Activated T-helper 9 cell treated with anti-CD3 and anti-CD28 coated beads, Interleukin-2, amount 50 U/mL, for 16 hours (primary cell): ENCODE data around the gene CPZ.

ENCODE experiments used
- DNase-seq: peaks from one replicate; pipeline ENCODE4 v3.0.0-alpha.2; 2020; ENCODE audit warnings: low read depth

CPZ gene

GRCh38 chr4:8595237-8596087 lies 2.9 kb downstream of the CPZ start:
- DNase-seq = no peak

GRCh38 chr4:8596891-8597290 lies 4.3 kb downstream of the CPZ start:
- DNase-seq = no peak

GRCh38 chr4:8597319-8597718 lies 4.8 kb downstream of the CPZ start:
- DNase-seq = no peak

GRCh38 chr4:8597791-8598190 lies 5.2 kb downstream of the CPZ start:
- DNase-seq = no peak

GRCh38 chr4:8598391-8599090 lies 6.0 kb downstream of the CPZ start:
- no peak for DNase-seq

GRCh38 chr4:8599091-8599460 lies 6.5 kb downstream of the CPZ start:
- DNase-seq = no peak

GRCh38 chr4:8599657-8600056 lies 7.1 kb downstream of the CPZ start:
- DNase-seq = no peak

- no peak for DNase-seq
Observed at GRCh38 chr4:8600266-8600665, 7.7 kb downstream of the CPZ start.

- DNase-seq = no peak
Observed at GRCh38 chr4:8600686-8601085, 8.1 kb downstream of the CPZ start.

GRCh38 chr4:8601086-8601485 lies 8.5 kb downstream of the CPZ start:
- no peak for DNase-seq

- DNase-seq = no peak
Observed at GRCh38 chr4:8601556-8601955, 9.0 kb downstream of the CPZ start.

- no peak for DNase-seq
Observed at GRCh38 chr4:8602686-8603430, 10.3 kb downstream of the CPZ start.

- DNase-seq = no peak
Observed at GRCh38 chr4:8603931-8604330, 11.4 kb downstream of the CPZ start.

GRCh38 chr4:8605289-8605688 lies 12.7 kb downstream of the CPZ start:
- DNase-seq = no peak

- no peak for DNase-seq
Observed at GRCh38 chr4:8606476-8606875, 13.9 kb downstream of the CPZ start.

GRCh38 chr4:8606966-8607365 lies 14.4 kb downstream of the CPZ start:
- no peak for DNase-seq

GRCh38 chr4:8607603-8608481 lies 15.3 kb downstream of the CPZ start:
- peak; percentile 5 for DNase-seq

- DNase-seq = no peak
Observed at GRCh38 chr4:8608714-8609391, 16.3 kb downstream of the CPZ start.

GRCh38 chr4:8609406-8609805 lies 16.8 kb downstream of the CPZ start:
- DNase-seq = no peak

- no peak for DNase-seq
Observed at GRCh38 chr4:8609824-8610350, 17.3 kb downstream of the CPZ start.
